ENCODE data around the gene NUTM2E. TPM values are rescaled to one million over a fixed set of nuclear protein-coding genes. Genes with fewer than 3 reads are reported as not detected.
"Not testable (repeated sequence)": the region's sequence is repeated elsewhere in the genome, so short reads cannot be mapped to it uniquely, and the experiment has no call there.

The NUTM2E gene
- 0.10 and 0.15 TPM in 2 replicates for total RNA-seq (2014; rRNA removed; shearing (Covaris generic))

- H3K36me3 ChIP-seq (replicated peaks; ENCODE audit: control insufficient read depth, insufficient read depth, low read length); H3K27me3 ChIP-seq (ENCODE audit: control insufficient read depth, insufficient read depth, low read length): not testable (repeated sequence)
- H3K4me3 ChIP-seq (ENCODE audit: insufficient read depth, low read depth, low read length): peak within 1 kb of the TSS; percentile 53
- DNase-seq: peak; percentile 77
Observed at GRCh38 chr10:79826496-79827215, at the start of gene NUTM2E. Gene NUTM2E (plus strand): TSS chr10:79826739. CDS start chr10:79841741, 15,002 bp downstream.

- DNase-seq: not testable (repeated sequence)
Observed at GRCh38 chr10:79777997-79778396, 48.5 kb upstream of the NUTM2E start.

GRCh38 chr10:79779310-79779938 is 47.1 kb upstream of the NUTM2E start:
- DNase-seq: peak; percentile 67
- not testable (repeated sequence) for H3K27me3 ChIP-seq (ENCODE audit: control insufficient read depth, insufficient read depth, low read length); H3K36me3 ChIP-seq (replicated peaks; ENCODE audit: control insufficient read depth, insufficient read depth, low read length); H3K4me3 ChIP-seq (ENCODE audit: insufficient read depth, low read depth, low read length)

More at GRCh38 chr10:79777997-79778396, 48.5 kb upstream of the NUTM2E start:
- H3K36me3 ChIP-seq (replicated peaks; ENCODE audit: control insufficient read depth, insufficient read depth, low read length); H3K4me3 ChIP-seq (ENCODE audit: insufficient read depth, low read depth, low read length); H3K27me3 ChIP-seq (ENCODE audit: control insufficient read depth, insufficient read depth, low read length): not testable (repeated sequence)

GRCh38 chr10:79779992-79780391 is 46.5 kb upstream of the NUTM2E start:
- H3K36me3 ChIP-seq (replicated peaks; ENCODE audit: control insufficient read depth, insufficient read depth, low read length); H3K4me3 ChIP-seq (ENCODE audit: insufficient read depth, low read depth, low read length); H3K27me3 ChIP-seq (ENCODE audit: control insufficient read depth, insufficient read depth, low read length); DNase-seq: not testable (repeated sequence)

- not testable (repeated sequence) for H3K4me3 ChIP-seq (ENCODE audit: insufficient read depth, low read depth, low read length); H3K27me3 ChIP-seq (ENCODE audit: control insufficient read depth, insufficient read depth, low read length); DNase-seq; H3K36me3 ChIP-seq (replicated peaks; ENCODE audit: control insufficient read depth, insufficient read depth, low read length)
Observed at GRCh38 chr10:79781584-79781983, 45.0 kb upstream of the NUTM2E start.

GRCh38 chr10:79787455-79787952 is 39.0 kb upstream of the NUTM2E start:
- DNase-seq; H3K36me3 ChIP-seq (replicated peaks; ENCODE audit: control insufficient read depth, insufficient read depth, low read length): not testable (repeated sequence)

GRCh38 chr10:79789351-79789750 is 37.2 kb upstream of the NUTM2E start:
- not testable (repeated sequence) for DNase-seq; H3K36me3 ChIP-seq (replicated peaks; ENCODE audit: control insufficient read depth, insufficient read depth, low read length); H3K4me3 ChIP-seq (ENCODE audit: insufficient read depth, low read depth, low read length); H3K27me3 ChIP-seq (ENCODE audit: control insufficient read depth, insufficient read depth, low read length)

More at GRCh38 chr10:79787455-79787952, 39.0 kb upstream of the NUTM2E start:
- not testable (repeated sequence) for H3K4me3 ChIP-seq (ENCODE audit: insufficient read depth, low read depth, low read length); H3K27me3 ChIP-seq (ENCODE audit: control insufficient read depth, insufficient read depth, low read length)

GRCh38 chr10:79791906-79792517 is 34.5 kb upstream of the NUTM2E start:
- DNase-seq; H3K36me3 ChIP-seq (replicated peaks; ENCODE audit: control insufficient read depth, insufficient read depth, low read length); H3K4me3 ChIP-seq (ENCODE audit: insufficient read depth, low read depth, low read length); H3K27me3 ChIP-seq (ENCODE audit: control insufficient read depth, insufficient read depth, low read length): not testable (repeated sequence)

- not testable (repeated sequence) for DNase-seq; H3K27me3 ChIP-seq (ENCODE audit: control insufficient read depth, insufficient read depth, low read length); H3K36me3 ChIP-seq (replicated peaks; ENCODE audit: control insufficient read depth, insufficient read depth, low read length); H3K4me3 ChIP-seq (ENCODE audit: insufficient read depth, low read depth, low read length)
Observed at GRCh38 chr10:79799337-79799736, 27.2 kb upstream of the NUTM2E start.

GRCh38 chr10:79805857-79806256 is 20.7 kb upstream of the NUTM2E start:
- not testable (repeated sequence) for DNase-seq; H3K4me3 ChIP-seq (ENCODE audit: insufficient read depth, low read depth, low read length); H3K27me3 ChIP-seq (ENCODE audit: control insufficient read depth, insufficient read depth, low read length); H3K36me3 ChIP-seq (replicated peaks; ENCODE audit: control insufficient read depth, insufficient read depth, low read length)

- not testable (repeated sequence) for H3K4me3 ChIP-seq (ENCODE audit: insufficient read depth, low read depth, low read length); H3K27me3 ChIP-seq (ENCODE audit: control insufficient read depth, insufficient read depth, low read length); H3K36me3 ChIP-seq (replicated peaks; ENCODE audit: control insufficient read depth, insufficient read depth, low read length); DNase-seq
Observed at GRCh38 chr10:79811895-79812294, 14.6 kb upstream of the NUTM2E start.

- H3K27me3 ChIP-seq (ENCODE audit: control insufficient read depth, insufficient read depth, low read length); H3K36me3 ChIP-seq (replicated peaks; ENCODE audit: control insufficient read depth, insufficient read depth, low read length); H3K4me3 ChIP-seq (ENCODE audit: insufficient read depth, low read depth, low read length); DNase-seq: not testable (repeated sequence)
Observed at GRCh38 chr10:79816290-79816689, 10.2 kb upstream of the NUTM2E start.

GRCh38 chr10:79823387-79823786 is 3.2 kb upstream of the NUTM2E start:
- not testable (repeated sequence) for H3K27me3 ChIP-seq (ENCODE audit: control insufficient read depth, insufficient read depth, low read length); H3K36me3 ChIP-seq (replicated peaks; ENCODE audit: control insufficient read depth, insufficient read depth, low read length); H3K4me3 ChIP-seq (ENCODE audit: insufficient read depth, low read depth, low read length); DNase-seq

- not testable (repeated sequence) for H3K27me3 ChIP-seq (ENCODE audit: control insufficient read depth, insufficient read depth, low read length); DNase-seq; H3K36me3 ChIP-seq (replicated peaks; ENCODE audit: control insufficient read depth, insufficient read depth, low read length)
- peak overlapping the region; percentile 53 for H3K4me3 ChIP-seq (ENCODE audit: insufficient read depth, low read depth, low read length)
Observed at GRCh38 chr10:79825587-79826011, 940 bp upstream of the NUTM2E start.

GRCh38 chr10:79826131-79826495 is 426 bp upstream of the NUTM2E start:
- peak overlapping the region; percentile 53 for H3K4me3 ChIP-seq (ENCODE audit: insufficient read depth, low read depth, low read length)
- not testable (repeated sequence) for DNase-seq; H3K36me3 ChIP-seq (replicated peaks; ENCODE audit: control insufficient read depth, insufficient read depth, low read length); H3K27me3 ChIP-seq (ENCODE audit: control insufficient read depth, insufficient read depth, low read length)

Data from H7 (cell line).